ENCODE results near the gene CHRNE. TPM values are rescaled to one million over a fixed set of nuclear protein-coding genes. Genes with fewer than 3 reads are reported as not detected.

The CHRNE gene
- total and polyA plus RNA-seq, 2 of the 13 experiments (the other 11 are each of a cell fraction or from before 2014, with no cell fraction given): 0.53 to 0.59 TPM

DNA sequence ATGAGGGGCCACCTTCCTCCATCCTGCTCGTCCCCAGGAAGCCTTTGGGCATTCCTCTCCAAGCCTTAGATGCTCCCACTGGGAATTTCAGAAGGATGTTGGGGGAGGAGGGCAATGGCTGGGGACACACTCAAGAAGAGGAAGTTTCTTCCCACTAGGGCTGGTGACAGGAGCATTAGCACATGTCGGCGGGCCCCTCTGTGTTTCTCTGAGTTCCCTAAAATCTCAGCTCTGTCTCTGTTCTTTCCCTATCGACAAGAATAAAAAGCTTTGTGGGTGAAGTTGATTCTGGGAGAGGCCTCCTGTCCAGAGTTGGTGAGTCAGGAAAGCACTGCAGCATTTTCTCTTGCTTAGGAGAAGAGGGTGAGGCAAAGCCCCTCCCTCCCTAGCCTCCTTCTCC is 23.3 kb downstream of the CHRNE start:
- no peak for ATAC-seq
- 98% methylated on average over 4 of the region's 4 CpGs for WGBS (ENCODE audit: low lambda C conversion rate)
- H3K4me2 ChIP-seq (ENCODE audit: low read depth, low read length): no peak overlapping the region

More for the DNA sequence above, 23.3 kb downstream of the CHRNE start:
- in situ Hi-C loops (cut with HindIII; ENCODE audit: extremely low pct_ligation_motif_present, low pct_unique_long_range_greater_than_20kb): no loop called here
- no peaks in the 10 kb centered on the region for H3K79me2 ChIP-seq (ENCODE audit: insufficient read depth, low read length)
- H3K27me3 ChIP-seq (ENCODE audit: control insufficient read depth in 1 of 2, insufficient read depth in 2 of 2, low read length in 2 of 2): no peaks in the 10 kb centered on the region
- no peak for DNase-seq (ENCODE audit: low spot score)
- CTCF ChIA-PET (ENCODE audit: low intra/inter-chr PET ratio, low total read pairs): no interaction called here
- POLR2A ChIA-PET: no interaction called here
- no peak for FAIRE-seq
- H2AFZ ChIP-seq (ENCODE audit: low read length): no peak overlapping the region
- no peak overlapping the region for H3K4me3 ChIP-seq (replicated peaks in 1 of 3; ENCODE audit: insufficient read depth in 1 of 3, low read depth in 2 of 3, low read length in 3 of 3)
- H3K9me3 ChIP-seq (ENCODE audit: low read length): no peaks in the 10 kb centered on the region
- peaks cover 16 to 51% of the 10 kb centered on the region in 2 experiments for H3K36me3 ChIP-seq (replicated peaks in 1 of 2; ENCODE audit: control insufficient read depth in 1 of 2, insufficient read depth in 2 of 2, low read length in 2 of 2)
- no peak overlapping the region for H3K9ac ChIP-seq (ENCODE audit: insufficient read depth, low read depth, low read length)
- H3K4me1 ChIP-seq (ENCODE audit: insufficient read depth, low read length): no peaks in the 10 kb centered on the region
- TF ChIP-seq, protein P1, sequence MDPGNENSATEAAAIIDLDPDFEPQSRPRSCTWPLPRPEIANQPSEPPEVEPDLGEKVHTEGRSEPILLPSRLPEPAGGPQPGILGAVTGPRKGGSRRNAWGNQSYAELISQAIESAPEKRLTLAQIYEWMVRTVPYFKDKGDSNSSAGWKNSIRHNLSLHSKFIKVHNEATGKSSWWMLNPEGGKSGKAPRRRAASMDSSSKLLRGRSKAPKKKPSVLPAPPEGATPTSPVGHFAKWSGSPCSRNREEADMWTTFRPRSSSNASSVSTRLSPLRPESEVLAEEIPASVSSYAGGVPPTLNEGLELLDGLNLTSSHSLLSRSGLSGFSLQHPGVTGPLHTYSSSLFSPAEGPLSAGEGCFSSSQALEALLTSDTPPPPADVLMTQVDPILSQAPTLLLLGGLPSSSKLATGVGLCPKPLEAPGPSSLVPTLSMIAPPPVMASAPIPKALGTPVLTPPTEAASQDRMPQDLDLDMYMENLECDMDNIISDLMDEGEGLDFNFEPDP (CRISPR knock-in tag; conservative IDR thresholded peaks at IDR 0.05): no peak
- TF ChIP-seq FOXM1 (CRISPR knock-in tag; IDR thresholded peaks at IDR 0.05) (no peak), TP53 (CRISPR knock-in tag; conservative IDR thresholded peaks at IDR 0.05) (no peak), ZSCAN31 (CRISPR knock-in tag; IDR thresholded peaks at IDR 0.05; ENCODE audit: low read depth) (no peak), ZBTB40 (IDR thresholded peaks at IDR 0.05) (no peak), ZBTB40 (CRISPR knock-in tag; IDR thresholded peaks at IDR 0.05) (no peak), NFATC3 (CRISPR knock-in tag; IDR thresholded peaks at IDR 0.05) (no peak)
- H4K20me1 ChIP-seq (ENCODE audit: insufficient read depth, low read length): no peaks in the 10 kb centered on the region
- intact Hi-C loops (cut with micrococcal nuclease; ENCODE audit: unreplicated experiment): no loop called here
- H3K27ac ChIP-seq (ENCODE audit: extremely low read length, insufficient read depth, low read length): no peak overlapping the region
- BruUV-seq (replicated peaks): no TSS peak
